ENCODE results near the gene GIT2.
A peak's percentile ranks its signal among the peaks of the same experiment; 100 is the strongest.
"Not testable (repeated sequence)": the region's sequence is repeated elsewhere in the genome, so short reads cannot be mapped to it uniquely, and the experiment has no call there.

Gene GIT2

DNA sequence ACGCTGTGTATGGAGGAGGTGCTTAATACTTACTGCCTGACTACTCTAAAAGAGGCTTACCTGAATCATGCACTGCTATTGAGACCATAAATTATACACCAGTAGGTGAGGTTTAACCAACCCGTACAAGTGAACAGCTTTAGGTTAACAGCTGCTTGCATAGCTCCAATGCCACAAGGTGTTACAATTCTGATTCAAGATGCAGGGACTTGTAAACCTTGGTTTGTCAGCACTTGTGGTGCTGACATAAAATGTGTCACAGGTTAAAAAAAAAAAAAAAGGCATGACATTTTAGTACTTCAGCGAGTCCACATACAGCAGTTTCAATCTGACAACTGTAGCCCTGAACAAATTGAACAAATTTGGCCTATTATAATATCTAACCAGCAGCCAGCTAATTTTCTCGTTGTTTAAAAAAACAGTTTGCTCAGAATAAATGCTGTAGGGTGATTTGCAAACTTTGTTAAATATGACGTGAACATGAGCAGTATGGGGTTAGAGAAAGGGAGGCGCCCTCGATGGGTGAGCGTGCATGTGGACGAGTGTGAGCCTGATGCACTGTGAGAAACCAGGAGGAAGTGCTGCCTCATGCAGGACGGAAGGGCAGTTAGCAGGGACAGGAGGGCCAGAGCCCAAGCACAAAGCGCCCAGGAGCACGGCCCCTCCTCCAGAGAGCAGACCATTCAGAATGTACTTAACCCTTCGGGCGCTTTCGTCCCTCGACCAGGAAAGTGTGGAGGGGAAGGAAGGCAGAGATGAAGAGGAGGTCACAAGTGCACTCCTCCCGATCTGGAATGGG, 51.4 kb downstream of the GIT2 start:
- no peak for DNase-seq

DNA sequence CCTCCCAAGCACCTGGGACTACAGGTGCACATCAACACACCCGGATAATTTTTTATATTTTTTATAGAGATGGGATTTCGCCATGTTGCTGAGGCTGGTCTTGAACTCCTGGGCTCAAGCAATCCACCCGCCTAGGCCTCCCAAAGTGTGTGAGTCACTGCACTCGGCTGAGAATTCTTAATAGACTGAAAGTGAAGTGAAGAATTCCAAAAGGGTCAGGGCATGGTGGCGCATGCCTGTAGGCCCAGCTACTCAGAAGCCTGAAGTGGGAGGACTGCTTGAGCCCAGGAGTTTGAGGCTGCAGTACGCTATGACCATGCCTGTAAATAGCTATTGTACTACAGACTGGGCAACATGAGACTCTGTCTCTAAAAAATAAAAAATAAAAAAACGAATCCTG, 52.4 kb downstream of the GIT2 start:
- DNase-seq: no peak

DNA sequence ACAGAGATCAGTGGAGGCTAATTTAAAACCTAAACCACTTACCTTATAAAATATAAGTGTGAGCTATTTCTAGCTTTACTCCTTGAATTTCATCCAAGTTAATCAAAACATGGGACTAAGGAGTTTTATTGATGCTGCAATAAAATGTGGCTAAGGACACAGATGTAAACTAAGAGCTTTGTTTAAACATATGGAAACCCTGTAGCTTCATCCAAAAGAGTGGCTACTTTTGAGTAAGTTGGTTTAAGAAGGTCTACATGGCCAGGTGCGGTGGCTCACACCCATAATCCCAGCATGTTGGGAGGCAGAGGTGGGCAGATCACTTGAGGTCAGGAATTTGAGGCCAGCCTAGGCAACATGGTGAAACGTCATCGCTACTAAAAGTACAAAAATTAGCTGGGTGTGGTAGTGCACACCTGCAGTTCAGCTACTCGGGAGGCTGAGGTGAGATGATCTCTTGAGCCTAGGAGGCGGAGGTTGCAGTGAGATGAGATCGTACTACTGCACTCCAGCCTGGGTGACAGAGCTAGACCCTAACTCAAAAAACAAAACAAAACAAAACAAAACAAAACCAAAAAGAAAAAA, 55.7 kb downstream of the GIT2 start:
- DNase-seq: no peak

DNA sequence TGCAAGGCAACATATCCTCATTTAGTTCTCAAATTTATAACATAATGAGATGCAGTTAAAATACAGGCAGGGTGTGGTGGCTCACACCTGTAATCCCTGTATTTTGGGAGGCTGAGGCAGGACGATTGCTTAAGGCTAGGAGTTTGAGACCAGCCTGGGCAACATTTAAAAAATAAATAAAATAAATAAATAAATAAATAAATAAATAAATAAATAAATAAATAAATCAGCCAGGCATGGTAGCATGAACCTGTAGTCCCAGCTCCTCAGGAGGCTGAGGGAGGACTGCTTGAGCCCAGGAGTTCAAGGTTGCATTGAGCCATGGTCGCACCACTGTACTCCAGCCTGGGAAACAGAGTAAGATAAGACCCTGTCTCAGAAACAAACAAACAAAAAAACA, 56.7 kb downstream of the GIT2 start:
- no peak for DNase-seq

DNA sequence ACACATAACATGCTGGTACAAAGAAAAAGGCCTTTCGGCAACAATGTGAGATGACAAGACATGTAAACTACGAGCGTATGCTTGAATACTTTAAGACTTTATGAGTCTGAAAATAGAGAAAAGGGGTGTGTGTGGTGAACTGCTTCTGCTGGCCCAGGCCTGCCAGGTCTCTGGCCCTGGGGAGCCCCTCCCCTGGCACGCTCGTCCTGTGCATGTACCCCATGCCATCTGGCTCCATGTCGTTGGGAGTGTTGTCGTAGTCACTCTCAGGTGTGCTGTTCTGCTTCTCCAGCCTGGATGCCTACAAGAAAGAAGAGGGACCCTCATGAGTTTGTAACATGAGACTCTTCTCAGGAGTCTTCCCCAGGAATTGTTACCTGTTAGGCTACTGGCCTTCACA, 57.2 kb downstream of the GIT2 start:
- no peak for DNase-seq

DNA sequence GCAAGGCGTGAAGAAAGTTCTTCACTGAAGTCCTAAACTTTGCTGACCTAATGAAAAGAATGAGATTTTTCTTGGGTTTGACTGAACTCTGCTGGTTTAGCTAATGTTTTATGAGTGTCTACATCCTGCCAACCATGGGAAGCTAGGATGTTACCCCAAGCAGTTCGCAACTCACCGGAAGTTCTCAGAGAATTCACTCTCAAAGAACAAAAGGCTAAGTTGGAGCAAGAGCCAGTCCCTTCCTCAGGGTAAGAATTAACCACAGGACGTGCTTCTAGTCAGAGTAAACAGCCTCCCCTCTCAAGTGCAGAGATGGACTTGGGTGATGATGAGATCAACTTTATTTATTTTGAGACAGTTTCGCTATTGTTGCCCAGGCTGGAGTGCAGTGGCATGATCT, 58.8 kb downstream of the GIT2 start:
- no peak for DNase-seq

DNA sequence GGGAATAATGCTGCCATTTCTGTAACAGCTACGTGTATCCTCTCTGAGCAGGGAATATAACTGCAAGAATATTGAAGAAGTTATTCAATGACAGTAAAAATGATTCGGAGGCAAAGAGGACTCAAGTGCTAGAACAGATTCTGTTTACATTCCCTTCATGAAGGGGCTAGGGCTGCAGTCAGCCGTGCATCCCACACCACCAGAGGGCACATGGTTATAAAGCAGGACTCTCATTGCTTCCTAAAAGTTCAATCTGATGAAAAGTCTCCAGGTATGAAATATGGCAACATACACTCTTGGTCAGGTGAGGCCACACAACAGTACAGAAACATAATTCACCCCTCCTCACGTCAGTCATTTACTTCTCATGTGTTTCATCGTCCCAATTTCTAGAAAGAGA, 62.1 kb downstream of the GIT2 start:
- peak in 1 of 3 experiments; percentile 17 for DNase-seq

DNA sequence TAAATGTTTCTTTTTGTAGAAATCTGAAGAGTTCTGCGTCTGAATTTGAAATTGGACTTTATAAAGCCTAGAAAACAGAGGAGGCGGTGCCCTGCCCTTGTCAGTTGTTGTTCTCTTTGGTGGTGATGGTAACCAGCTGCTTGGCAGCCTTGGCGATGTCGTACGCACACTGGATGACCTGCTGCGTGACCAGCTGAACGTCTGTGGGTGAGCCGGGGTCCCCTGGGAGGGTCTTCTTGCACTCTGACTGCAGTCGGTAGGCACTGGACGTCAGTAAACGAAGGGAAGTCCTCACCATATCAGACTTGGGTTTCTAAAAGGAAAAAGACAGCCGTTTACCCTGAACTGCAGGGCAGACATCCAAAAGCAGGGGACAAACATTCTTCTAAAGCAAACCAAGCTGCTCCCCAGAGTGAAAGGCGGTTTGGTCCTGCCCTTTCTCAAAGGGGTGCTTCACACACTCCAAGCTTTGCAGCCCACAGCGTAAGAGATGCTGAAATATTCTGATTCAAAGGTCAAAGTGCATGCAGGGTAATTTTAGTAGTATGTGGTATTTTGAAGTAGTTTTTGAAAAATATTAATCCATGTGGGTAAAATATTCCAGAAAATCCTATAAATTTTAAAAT, 63.2 kb downstream of the GIT2 start:
- no peak for DNase-seq

DNA sequence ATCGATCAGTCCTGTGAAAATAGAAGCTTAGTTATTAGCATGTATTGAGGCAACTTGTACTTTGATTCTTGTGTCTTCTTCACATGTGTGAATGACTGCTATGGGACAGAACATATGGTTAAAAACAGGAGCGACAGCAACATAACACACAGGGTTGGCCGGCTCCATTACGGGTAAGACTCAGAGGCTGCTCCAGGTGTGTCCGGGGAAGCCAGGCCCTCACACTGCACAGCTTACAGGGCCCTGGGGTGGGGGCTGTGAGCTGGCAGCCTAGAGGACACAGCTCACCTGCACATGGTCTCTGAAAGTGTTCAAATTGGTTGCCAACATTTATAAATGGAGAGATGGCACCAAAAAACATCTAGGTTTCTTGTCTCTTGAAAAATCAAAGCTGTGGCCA, 65.0 kb downstream of the GIT2 start:
- DNase-seq: no peak

DNA sequence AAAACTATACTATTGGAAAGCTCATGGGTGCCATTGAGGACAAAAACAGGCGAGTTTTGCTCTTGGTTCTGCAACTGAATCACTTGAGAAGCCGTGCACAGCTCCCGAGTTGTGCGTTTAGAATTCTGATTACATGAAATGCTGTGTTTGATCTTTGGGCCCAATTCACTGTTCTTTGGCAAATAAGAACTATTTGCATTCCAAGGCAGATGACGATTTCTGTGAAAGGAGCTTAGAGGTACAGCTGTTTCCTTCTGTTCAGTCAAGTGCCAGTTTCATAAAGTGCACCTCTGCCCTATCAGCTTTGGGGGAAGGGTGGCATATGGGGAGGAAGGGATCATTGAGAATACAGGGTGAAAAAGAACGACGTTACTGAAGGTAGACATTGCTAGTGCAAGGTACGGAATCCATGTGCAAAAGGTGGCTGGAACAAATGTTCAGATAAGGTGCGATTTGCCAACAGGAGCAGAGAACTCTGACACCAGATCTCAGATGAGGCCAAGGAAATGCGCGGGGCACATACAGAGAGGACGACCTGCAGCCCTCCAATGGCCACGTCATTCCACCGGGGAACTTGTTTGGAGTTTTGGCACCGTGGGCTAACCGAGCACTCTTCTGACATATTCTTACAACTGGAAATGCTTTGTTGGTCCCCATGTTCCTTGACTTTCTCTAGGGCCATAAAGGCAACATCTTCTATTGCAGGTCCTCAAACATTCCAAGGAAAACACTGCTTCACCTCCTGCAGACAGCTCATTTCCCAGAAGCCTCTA, 66.0 kb downstream of the GIT2 start:
- no peak for DNase-seq

DNA sequence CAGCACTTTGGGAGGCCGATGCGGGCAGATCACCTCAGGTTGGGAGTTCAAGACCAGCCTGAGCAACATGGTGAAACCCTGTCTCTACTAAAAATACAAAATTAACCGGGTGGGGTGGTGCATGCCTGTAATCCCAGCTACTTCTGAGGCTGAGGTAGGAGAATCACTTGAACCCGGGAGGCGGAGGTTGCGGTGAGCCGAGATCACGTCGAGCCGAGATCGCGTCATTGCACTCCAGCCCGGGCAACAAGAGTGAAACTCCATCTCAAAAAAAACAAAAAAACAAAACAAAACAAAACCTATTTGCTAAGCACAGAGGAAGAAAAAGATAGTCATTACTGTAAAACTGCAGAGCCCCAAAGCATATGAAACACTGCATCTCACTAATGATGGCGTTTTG, 66.8 kb downstream of the GIT2 start:
- not testable (repeated sequence) for DNase-seq

DNA sequence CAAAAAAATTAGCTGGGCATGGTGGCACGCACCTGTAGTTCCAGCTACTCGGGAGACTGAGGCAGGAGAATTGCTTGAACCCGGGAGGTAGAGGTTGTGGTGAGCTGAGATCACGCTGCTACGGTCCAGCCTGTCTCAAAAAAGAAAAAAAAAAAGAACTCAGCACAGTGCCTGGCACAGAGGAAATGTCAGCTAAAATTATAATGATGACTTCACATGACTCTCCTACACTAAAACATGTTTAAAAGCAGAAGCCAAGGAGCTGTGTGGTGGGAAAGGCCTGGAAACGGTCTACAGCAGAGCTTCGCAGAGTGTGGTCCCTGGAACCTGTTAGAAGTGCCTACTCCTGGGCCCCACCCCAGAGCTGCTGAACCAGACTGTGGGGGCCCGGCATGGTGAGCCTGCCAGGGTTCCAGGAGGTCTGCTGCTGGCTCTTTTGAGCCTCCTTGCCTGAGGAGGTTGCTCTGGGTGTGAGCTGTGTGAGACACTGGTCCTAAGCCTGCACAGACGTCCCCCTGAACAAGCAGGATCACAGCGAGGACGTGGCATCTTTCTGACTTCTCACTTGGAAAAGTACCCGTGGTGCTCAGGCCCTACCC, 68.0 kb downstream of the GIT2 start:
- DNase-seq: no peak

DNA sequence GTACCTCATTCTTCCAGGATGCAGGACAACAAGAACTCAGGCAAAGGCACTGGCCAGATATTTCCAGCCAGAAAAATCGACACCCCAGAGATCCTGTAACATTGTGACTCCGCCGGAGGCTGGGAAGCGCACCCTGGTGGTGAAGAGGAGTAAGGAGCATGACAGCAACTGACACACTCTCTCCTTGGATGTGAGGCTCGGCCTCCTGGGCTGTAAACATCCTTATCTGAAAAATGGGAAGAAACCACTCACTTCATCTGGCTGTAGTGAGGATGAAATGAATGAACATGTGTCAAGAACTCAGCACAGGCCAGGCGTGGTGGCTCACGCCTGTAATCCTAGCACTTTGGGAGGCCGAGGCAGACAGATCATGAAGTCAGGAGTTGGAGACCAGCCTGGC, 68.5 kb downstream of the GIT2 start:
- peak in 1 of 3 experiments; percentile 34 for DNase-seq

DNA sequence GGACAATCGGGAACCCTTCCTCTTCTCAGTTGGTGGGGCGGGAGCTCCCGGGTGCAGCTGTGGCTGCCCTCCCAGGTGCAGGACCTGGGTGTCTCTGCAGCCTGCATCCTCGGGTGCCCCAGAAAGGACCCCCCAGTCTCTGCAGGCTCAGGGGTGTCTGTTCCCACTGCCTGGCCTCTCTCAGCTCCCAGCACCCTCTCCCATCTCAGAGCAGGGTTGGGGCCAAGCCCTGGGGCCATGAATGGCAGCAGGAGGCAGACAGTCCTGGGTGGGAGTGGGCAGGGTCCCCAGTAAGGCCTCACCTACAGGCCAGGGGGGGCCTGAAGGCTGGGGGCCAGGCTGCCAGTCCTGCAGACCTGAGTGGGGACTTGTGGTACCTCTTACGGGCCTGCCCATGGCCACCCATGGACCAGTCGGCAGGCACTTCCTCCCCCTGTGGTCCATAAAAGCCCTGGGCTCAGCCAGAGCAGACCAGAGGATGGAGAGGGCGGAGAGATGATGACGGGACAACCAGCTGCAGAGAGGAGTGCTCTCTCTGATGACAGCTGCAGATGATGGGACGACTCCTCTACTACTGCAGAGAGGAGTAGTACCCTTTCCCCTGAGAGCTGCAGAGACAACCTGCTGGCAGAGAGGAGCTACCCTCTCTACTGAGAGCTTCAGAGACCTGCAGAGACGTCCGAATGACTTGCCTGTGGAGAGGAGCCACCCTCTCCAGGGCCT, 69.5 kb downstream of the GIT2 start:
- no peak for DNase-seq

DNA sequence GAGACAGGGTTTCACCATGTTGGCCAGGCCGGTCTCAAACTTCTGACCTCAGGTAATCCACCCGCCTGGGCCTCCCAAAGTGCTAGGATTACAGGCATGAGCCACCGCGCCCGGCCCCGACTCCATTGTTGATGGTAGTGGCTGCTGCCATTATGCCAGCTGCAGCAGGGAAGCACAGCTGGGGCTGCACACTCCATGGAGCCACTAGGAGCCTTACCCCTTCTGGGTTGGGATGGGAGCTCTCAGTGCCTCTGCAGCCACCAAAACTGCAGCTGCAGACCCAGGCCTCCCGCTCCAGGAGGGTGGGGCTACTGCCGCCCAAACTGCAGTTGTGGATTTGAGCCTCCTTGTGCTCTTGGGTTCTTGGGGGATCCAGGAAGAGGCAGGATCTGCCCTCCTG, 70.2 kb downstream of the GIT2 start:
- DNase-seq: no peak

DNA sequence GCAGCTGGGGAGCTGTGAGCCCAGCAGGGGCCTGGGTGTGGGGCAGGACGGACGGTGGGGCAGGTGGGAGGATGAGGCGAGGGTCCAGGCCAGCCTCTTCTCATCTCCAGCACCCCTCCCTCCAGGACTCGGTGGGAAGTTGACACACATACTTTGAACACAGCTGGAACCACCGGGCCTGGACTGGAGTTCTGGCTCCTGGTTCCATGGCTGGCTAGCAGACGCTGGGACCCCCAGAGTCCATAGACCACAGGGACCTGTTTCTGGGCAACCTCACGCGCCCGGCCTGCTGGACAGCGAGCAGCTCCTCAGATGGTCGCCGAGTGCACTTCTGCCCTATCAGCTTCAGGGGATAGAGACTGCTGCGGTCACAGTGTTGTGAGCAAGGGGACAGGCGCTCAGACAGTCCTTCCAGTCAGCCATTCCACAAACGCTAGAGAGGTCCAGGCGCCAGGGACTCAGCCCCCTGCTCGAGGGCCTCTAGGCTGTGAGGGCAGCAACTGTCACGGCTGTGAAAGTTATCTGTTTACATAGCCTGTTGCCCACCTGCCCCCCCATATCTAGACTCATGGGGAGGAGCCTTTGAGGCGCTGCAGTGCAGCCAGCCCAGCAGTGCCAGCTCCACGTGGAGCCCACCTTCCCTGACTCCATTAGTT, 70.9 kb downstream of the GIT2 start:
- DNase-seq: peak in 1 of 3 experiments; percentile 11

DNA sequence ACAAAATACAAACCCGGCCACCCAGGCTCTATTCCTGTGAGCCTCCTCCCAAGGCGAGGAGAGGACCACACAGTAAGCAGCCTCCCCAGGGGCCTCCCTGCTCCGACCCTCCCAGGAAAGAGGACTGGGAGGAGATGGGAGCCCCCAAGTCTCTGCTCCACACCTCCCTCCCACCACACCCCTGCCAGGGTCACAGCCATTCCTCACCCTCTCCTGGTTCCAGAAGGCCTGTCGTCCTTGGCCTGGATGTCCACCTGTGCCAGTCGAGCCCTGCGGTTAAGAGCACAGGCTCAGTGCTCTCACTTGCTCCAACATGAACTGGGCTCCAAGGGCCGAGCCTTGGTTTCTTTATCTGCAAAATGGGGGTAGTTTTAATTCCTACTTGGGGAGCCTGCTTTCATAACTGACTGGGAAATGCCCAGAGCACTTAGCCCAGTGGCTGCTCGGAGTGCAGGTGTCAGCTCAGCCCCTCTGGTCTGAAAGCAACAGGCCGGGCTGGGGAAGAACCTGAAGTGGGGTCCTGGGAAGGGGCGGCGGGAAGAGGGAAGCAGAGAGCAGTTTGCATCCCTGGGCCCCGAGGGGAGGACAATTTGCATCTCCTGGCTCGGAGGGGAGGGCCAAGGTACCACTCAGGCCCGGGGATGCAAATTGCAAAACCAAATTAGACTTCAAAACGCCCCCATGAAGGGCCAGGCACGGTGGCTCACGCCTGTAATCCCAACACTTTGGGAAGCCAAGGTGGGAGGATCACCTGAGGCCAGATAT, 72.5 kb downstream of the GIT2 start:
- no peak for DNase-seq

DNA sequence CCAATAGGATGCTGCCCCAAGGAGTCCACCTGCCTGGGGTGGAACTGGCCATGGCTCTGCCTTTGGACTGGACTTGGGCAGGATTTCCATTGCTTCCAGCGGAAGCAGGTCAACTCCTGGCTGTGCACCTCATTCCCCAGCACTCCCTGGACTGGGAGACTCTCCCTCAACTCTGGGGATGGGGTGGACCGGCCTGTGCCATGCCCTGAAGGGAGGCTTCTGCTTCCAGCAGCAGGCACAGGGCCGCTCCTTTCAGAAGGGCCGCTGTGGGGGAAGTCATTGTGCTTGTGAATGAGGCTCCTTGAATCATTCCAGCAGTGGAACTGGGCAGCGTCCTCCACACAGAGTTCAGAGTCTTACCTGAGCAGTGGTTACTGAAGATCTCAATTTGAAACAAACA, 73.1 kb downstream of the GIT2 start:
- no peak for DNase-seq

DNA sequence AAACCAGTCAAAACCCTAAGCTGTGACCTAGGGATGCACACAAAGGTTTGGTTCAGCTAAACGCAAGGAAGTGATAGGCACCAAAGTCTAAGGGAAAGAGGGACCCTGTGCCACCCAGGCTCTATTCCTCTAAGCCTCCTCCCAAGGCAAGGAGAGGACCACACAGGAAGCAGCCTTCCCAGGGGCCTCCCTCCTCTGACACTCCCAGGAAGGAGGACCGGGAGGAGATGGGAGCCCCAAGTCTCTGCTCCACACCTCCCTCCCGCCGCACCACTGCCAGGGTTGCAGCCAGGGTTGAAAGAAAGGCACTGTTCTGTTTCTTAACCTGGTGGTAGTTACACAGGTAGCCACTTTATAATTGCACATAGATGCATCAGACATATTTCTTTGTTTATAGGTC, 74.2 kb downstream of the GIT2 start:
- no peak for DNase-seq

DNA sequence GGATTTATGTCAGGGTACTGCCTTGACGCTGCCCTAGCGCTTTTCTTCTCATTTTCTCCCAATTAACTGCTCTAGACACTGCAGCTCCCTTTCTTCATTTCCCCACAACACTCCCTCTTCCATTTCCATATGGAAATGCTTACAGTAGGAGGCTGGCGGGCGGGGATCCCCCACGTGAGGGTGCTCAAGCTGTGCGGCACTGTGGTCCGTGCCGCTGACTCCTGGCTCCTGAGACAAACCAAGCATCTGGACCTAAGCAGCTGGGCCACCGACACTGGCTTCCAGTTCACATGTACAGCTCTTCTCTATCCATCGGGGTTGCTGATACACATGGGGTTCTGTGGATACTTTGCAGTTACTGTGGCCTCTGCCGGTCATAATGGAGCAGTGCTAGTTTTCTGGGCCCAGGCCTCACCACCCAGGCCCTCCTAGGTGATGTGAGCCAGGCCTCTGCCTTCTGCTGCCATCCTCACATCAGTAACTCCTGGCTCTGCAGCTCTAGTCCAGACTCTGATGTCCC, 75.8 kb downstream of the GIT2 start:
- DNase-seq: no peak

DNA sequence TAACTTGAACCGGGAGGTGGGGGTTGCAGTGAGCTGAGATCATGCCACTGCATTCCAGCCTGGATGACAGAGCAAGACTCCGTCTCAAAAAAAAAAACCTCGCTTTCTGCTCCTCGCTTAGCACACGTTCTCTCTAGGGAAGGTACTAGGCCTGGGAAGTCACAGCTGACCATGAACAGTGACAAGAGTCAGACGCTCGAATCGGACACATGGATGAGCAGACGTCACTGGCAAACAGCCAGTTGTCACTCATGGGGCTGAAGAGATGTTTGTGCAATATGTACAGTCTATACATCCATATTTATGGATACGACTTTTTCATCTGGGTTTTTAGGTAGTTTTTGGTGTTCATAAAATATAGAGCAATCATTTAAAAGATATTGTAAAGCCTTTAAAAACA, 76.7 kb downstream of the GIT2 start:
- DNase-seq: no peak

Data from NCI-H1417 (cell line).